ENCODE results near the gene MRI1.

Gene MRI1

GRCh38 chr19:13758795-13759194 lies 5.5 kb upstream of the MRI1 start:
- TF ChIP-seq CTCF (IDR thresholded peaks at IDR 0.05): no peak
- no peak for TF ChIP-seq ZFX (IDR thresholded peaks at IDR 0.05; ENCODE audit: borderline replicate concordance)
- no peak overlapping the region for H3K27ac ChIP-seq

DNA sequence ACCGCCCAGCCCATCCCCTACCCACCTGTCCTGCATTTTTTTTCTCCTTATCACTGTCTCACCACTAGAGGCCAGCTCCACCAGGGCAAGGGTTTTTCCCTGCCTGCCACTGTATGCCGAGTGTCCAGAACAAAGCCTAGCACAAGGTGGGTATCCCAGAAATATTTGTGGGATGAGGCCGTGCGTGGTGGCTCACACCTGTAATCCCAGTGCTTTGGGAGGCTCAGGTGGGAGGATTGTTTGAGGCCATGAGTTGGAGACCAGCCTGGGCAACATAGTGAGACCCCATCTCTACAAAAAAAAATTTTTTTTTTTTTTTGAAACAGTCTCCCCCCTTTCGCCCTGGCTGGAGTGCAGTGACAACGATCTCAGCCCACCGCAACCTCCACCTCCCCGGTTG lies 2.9 kb upstream of the MRI1 start:
- TF ChIP-seq CTCF (IDR thresholded peaks at IDR 0.05): peak; percentile 26
- TF ChIP-seq ZFX (IDR thresholded peaks at IDR 0.05; ENCODE audit: borderline replicate concordance): no peak

GRCh38 chr19:13762635-13763235 lies 1.6 kb upstream of the MRI1 start:
- no peak overlapping the region for H3K27ac ChIP-seq
- TF ChIP-seq ZFX (IDR thresholded peaks at IDR 0.05; ENCODE audit: borderline replicate concordance): no peak
- no peak for TF ChIP-seq CTCF (IDR thresholded peaks at IDR 0.05)

More for the DNA sequence above, 2.9 kb upstream of the MRI1 start:
- H3K27ac ChIP-seq: no peak overlapping the region

GRCh38 chr19:13763265-13763664 lies 1.1 kb upstream of the MRI1 start:
- TF ChIP-seq ZFX (IDR thresholded peaks at IDR 0.05; ENCODE audit: borderline replicate concordance): no peak
- TF ChIP-seq CTCF (IDR thresholded peaks at IDR 0.05): no peak
- peak overlapping the region; percentile 62 for H3K27ac ChIP-seq

DNA sequence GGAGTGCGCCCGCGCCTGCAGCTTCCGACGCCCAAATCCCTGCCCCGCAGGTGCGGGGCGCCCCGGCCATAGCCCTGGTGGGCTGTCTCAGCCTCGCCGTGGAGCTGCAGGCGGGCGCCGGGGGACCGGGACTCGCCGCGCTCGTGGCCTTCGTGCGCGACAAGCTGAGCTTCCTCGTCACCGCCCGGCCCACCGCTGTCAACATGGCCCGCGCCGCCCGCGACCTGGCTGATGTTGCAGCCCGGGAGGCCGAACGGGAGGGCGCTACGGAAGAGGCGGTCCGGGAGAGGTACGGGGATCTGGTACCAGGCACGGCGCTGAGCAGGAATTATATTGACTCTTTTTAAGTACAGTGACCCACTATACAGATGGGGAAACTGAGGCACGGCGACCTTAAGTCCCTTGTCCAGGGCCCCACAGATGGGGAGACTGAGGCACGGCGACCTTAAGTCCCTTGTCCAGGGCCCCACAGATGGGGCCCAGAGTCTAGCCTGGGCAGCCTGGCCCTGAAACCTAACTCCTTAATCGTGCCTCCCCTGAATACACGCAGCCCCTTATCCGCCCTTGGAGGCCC lies 586 bp downstream of the MRI1 start:
- no peak for TF ChIP-seq CTCF (IDR thresholded peaks at IDR 0.05)
- peak overlapping the region; percentile 62 for H3K27ac ChIP-seq

DNA sequence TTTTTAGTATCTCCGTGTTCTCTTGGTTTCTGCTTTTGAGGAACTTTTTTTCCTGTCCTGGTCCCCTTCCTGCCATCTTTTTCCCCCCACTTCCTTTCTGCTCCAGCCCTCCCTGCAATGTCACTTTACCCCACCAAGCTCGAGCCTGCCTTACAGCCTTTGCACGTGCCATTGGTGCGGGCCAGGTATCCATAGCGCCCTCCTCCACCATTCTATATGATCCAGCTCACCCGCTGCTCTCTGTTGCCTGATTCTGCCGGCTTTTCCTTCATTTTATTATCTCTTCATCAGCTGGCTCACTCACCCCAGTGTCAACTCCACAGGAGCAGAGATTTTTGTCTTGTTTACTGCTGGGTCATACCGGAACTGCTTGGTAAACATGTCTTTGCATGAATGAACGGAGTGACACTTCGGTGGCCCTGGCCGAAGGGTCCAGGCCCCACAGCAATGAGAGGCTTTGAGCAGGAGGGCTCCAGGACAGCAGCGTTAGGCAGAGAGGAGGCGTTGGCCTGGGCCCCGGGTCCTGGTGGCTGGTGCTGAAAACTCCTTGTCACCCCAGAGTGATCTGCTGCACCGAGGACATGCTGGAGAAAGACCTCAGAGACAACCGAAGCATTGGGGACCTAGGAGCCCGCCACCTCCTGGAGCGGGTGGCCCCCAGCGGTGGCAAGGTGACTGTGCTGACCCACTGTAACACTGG lies 1.2 kb downstream of the MRI1 start:
- H3K27ac ChIP-seq: peak overlapping the region; percentile 62
- TF ChIP-seq ZFX (IDR thresholded peaks at IDR 0.05; ENCODE audit: borderline replicate concordance) (no peak), CTCF (IDR thresholded peaks at IDR 0.05) (no peak)

GRCh38 chr19:13766095-13766481 lies 1.8 kb downstream of the MRI1 start:
- H3K27ac ChIP-seq: peak overlapping the region; percentile 62; the same call in 1 of the 2 replicates
- TF ChIP-seq CTCF (IDR thresholded peaks at IDR 0.05) (no peak), ZFX (IDR thresholded peaks at IDR 0.05; ENCODE audit: borderline replicate concordance) (no peak)

Data from 22Rv1 (cell line).